HG03060 (cell line): ENCODE results near the gene BCO1.

Experiments
- ATAC-seq: cut with Tn5 transposase; IDR thresholded peaks from one replicate; pipeline ENCODE4 v1.9.1; 2021; ENCODE audit warnings: low read depth, moderate number of reproducible peaks; ENCODE audit not compliant: unreplicated experiment

BCO1 gene

DNA sequence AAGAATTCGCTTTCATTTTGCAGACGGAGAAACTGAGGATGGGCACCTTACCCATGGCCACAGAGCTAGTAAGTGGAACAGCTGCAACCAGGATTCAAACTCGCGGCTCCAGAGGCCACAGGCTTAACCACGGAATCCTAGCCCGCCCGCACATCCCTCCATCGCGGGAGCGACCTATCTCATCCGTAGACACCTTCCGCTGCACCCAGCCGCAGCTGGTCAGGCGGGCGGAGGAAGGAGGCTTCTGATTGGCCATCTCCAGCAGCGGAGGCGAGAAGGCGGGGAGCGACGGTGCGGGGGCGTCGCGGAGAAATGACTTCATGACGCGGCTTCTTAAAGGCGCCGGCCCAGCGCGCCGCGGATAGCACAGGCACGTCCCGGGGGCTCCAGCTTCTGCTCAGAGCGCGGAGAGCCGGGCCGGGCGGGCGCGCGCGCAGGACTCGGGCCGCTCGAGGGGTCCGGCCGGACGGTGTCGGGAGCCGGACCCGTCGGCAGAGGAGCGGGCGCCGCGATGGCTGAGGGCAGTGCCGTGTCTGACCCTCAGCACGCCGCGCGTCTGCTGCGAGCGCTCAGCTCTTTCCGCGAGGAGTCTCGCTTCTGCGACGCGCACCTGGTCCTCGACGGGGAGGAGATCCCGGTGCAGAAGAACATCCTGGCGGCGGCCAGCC lies 76.2 kb downstream of the BCO1 start, which contains the start of gene GAN:
TSS of gene GAN (plus strand) at position 360 of the 668 bp plus-strand sequence. CDS start at position 512, 152 bp downstream.
- peak; percentile 96 for ATAC-seq

DNA sequence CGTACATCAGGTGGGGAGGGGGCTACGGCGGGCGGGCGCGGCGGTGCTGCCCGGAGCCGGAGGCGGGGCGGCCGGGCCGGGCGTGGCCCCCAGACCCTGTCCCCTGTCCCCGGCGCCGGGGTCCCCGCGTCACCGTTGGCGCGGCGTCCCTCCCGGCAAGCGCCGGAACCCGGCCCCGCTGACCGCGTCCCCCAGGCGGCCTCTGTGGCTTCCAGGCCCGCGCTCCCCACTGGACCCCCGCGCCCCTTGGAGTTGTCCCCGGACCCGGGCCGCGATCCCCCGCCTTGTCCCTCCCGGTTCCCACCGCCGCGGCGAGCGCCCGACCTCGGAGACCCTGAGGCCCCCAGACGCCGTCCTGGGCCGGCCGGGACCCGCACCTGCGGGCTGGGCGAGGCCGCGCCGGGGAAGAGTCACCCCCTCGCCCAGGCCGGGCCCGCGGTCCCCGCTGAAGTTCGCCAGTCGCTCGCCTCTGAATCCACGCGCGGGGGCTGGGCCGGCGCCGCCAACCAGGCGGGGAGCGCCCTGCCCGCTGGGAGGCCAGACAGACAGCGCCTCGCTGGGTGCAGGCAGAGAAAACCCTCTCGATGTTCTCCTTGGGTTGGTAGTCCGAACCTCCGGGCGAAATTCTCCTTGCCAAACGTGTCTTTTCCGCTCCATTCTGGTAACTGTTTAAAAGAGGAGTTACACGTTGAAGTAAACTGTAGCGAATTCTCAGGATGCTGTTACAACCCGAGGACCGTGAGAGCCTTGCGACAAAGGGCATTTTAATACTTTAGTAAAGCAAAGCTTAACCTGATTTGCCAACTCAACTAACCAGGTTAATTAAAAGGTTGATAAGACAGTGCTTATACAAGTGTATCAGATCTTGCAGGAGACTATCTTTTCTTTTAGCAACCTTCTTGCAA lies 77.0 kb downstream of the BCO1 start:
- ATAC-seq = no peak

GRCh38 chr16:81316176-81316496 lies 77.6 kb downstream of the BCO1 start:
- ATAC-seq = no peak

GRCh38 chr16:81318711-81319110 lies 80.2 kb downstream of the BCO1 start:
- no peak for ATAC-seq

GRCh38 chr16:81319221-81319912 lies 80.9 kb downstream of the BCO1 start:
- ATAC-seq = no peak

- ATAC-seq = no peak
Observed at GRCh38 chr16:81321039-81321438, 82.5 kb downstream of the BCO1 start.

DNA sequence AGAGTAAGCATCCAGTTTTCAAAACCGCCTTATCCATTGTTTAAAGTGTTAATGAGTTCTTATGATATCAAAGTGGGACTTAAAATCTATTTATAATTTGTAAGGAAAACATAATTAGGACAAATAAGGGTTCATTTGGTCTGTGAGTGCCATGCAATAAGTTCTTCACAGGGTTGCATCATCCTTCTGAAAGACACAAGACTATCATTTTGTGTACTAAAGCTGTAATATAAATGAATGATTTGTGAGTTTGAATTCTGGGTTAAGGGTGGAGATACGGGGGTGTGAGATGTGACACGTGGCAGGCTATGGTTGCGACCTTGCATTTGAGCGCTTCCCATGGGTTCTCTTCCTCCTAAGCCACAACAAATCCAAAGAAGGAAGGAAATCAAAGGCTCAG lies 83.0 kb downstream of the BCO1 start:
- no peak for ATAC-seq

DNA sequence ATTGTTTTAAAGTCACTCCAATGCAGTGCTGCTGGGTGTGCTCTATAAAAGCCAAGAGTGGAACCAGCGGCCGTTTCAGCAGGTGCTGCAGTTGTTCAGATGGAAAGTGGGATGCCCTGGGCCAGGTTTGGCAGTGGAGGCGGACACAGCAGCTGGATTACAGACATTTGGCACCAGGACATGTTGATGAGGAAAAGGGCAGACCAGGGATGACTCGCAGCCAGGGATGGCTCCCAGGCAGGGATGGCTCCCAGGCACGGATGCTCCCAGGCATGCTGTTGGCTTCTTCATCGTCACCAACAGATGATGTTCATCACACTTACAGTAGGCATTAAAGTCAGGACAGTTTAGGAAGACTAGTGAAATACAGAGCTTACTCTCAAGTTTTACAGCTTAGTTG lies 86.3 kb downstream of the BCO1 start:
- no peak for ATAC-seq

GRCh38 chr16:81327011-81327410 lies 88.5 kb downstream of the BCO1 start:
- no peak for ATAC-seq

DNA sequence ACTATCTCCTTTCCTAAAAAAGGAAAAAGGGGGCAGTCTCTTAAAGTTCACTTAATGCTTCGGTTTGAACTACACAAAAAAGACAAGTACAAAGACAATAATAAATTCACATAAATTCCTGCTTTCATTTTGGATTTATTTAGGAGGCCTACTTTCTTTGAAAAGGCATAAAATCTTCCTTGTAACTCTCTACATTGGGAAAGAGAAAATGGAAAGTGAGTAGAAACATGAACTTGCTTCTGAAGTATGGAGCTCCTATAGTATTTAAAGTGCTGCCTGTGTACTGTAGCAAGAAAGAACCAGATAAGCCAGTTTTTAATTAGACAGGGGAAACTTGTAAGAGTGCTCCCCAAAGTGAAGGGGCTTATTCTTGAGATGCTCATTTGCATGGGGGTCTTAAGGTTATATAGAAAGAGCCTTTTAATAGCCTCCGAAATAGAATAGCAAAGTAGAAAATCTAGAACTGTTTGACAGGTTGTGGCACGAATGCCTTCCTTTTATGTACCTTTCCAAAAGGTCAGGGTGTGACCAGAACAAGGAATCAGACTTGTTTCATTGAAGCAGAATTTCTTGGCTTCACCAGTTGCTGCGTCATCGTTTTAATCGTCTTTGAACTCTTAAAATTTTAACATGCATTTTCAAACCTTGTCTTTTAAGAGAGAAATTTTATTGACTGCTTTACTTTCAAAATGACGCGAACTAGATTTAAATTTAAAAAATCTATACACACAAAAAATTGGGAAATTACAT lies 89.1 kb downstream of the BCO1 start:
- ATAC-seq = no peak

- no peak for ATAC-seq
Observed at GRCh38 chr16:81329947-81330346, 91.5 kb downstream of the BCO1 start.

DNA sequence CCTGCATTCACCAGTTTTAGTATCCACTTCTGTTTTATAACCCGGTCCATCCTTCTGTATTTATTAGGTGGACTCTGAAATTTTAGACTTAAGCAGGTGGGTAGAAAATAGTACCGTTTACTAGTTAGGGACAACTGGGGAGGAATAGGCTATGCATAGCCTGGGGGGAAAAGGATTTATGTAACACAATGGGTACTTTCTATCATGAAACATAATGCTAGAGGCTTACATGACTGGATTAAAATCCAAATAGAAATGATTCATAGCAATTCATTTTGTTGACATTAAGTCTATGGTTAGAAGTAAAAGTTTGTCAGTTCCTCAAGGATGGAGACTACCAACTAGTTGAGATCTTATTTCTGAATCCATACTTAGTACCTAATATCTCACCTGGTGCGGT lies 94.9 kb downstream of the BCO1 start:
- no peak for ATAC-seq

DNA sequence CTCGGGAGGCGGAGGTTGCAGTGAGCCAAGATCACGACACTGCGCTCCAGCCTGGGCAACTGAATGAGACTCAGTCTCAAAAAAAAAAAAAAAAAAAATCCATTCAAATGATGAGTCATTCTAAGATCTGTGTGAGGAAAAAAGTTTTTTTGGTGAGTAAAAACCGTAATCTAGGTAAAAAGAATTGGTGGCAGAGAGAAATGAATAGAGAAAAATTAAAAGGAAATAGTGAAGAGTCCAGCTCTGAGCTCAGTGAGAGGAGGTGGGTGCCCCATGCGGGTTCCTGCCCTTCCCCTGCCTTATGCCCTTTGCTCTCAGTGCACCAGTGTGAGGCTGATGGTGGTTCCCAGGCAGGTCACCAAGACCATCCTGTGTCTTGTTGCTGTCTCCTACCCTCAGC lies 97.2 kb downstream of the BCO1 start:
- ATAC-seq = no peak

GRCh38 chr16:81337097-81337496 lies 98.6 kb downstream of the BCO1 start:
- ATAC-seq = no peak
